ENCODE data around the gene STRBP.
"Not testable (repeated sequence)": the region's sequence is repeated elsewhere in the genome, so short reads cannot be mapped to it uniquely, and the experiment has no call there.

STRBP gene

GRCh38 chr9:123187131-123187530 is 81.3 kb downstream of the STRBP start:
- no peak for DNase-seq

DNA sequence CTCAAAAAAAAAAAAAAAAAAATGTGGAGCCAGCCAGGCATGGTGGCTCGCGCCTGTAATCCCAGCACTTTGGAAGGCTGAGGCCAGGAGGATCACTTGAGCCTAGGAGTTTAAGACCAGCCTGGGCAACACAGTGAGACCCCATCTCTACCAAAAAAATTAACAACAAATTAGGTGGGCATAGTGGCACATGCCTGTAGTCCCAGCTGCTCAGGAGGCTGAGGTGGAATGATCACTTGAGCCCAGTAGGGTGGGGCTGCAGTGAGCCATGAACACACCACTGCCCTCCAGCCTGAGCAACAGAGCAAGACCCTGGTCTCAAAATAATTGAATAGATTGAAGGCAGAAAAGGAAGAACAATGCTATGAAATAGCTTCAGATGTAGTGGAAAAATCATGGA is 82.4 kb downstream of the STRBP start:
- not testable (repeated sequence) for DNase-seq

DNA sequence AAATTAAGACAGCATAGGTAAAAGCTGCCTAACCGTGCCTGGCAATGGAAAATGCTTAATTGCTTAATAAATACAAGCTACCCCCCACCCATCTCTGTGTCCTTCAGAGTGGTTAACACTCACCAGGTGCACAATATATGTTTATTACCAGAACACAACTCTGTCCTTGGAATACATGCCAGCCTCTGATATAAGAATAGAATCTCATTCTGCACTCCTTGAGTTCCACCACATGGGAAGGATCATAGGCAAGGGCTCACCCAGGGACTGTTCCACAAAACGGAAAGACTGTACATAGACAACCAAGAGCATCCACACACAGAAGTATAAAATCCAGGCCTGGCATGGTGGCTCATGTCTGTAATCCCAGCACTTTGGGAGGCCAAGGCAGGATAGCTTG is 91.4 kb downstream of the STRBP start:
- no peak for DNase-seq

DNA sequence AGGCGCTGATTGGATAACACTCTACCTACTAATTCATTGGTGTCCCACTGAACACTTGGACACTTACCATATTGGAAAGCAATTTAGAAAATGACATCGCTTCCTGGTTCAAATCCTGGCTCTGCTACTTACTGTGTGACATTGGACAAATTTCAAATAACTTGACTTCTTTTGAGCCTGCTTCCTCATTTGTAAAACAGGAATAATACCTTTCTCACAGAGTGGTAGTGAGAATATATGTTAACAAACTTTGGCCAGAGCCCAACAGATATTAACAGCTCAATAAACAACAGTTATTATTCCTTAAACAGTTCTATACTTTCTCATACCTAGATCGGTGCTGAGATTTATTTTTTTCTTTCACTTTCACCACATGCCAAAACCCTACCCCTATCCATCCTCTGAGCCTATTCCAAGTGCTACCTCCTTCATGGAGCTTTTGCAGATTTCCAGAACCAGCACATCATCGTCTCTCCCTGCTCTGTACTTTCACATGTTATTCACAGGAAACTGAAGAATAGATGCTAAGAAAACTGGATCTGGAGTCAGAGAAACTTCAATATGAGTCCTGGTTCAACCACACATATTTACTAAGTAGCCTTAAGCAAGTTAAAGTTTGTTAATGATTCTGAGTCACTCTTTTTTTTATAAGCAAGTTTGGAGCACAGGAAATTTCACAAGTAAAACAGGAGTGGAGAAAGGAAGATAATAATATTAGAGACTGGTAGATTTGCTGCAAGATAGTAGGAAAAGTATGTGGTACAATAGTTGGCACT is 92.3 kb downstream of the STRBP start:
- DNase-seq: no peak

GRCh38 chr9:123174887-123175518 is 93.4 kb downstream of the STRBP start:
- DNase-seq: no peak

GRCh38 chr9:123174079-123174478 is 94.3 kb downstream of the STRBP start:
- DNase-seq: no peak

DNA sequence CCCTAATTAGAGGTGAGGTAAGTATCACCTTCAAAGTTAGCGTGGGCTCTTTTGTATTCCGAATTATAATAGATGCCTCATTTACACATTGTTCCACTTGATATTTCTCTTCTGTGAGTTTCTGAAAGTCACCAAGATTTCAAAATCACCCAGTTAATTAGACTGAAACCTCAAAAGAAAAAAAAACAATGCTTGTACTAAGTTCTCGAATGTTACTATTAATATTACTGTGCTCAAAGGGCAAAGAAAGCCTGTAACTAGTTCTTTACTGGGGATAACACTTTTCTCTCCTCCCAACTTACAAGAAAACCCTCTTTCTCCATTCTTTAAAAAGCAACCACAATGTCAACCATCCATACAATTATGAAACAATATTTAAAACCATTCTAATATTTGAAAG is 98.5 kb downstream of the STRBP start:
- no peak for DNase-seq

- DNase-seq: no peak
Observed at GRCh38 chr9:123168586-123168985, 99.8 kb downstream of the STRBP start.

DNA sequence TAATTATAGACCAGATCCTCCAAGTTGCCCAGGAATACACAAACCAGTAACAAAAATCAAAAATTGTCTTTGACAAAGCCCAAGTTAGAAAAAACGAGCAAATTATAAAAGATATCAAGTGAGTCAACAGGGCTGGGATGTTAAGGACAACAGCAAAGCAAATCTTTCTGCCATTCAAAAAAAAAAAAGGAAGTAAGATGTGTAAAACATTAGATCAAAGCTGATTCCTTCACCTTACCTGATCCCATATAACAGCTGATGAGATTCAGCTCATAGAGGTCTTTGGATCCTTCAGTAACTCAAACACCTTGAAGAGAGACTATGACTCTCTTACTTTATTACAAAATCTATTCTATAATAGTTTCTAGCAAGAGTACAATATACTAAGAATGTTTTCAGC is 100.9 kb downstream of the STRBP start:
- no peak for DNase-seq

GRCh38 chr9:123165813-123166212 is 102.6 kb downstream of the STRBP start:
- no peak for DNase-seq

- no peak for DNase-seq
Observed at GRCh38 chr9:123164285-123164684, 104.1 kb downstream of the STRBP start.

DNA sequence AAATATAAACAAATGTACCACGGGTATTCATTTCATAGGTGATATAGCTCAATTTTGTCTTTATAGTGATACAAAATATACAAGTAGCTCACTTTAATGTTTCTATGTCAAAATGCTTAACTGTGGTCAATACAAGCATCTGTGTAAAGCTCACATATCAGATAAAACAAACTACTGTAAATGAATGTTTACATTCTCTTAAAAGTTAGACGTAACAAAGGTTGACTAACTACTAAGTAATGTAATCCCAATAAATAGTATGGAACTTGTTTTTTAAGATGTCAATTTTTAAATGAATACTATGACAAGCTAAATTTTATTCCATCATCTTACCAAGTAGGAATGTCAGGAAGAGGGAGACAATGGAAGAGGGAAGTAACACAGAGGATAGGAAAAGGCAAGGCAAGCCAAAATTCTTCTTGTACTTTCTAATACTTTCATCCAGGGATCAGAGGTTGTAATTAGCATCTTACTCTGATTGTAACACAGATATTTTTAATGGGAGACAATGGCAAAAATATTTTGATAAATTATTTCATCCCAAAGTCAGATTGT is 105.5 kb downstream of the STRBP start:
- no peak for DNase-seq

DNA sequence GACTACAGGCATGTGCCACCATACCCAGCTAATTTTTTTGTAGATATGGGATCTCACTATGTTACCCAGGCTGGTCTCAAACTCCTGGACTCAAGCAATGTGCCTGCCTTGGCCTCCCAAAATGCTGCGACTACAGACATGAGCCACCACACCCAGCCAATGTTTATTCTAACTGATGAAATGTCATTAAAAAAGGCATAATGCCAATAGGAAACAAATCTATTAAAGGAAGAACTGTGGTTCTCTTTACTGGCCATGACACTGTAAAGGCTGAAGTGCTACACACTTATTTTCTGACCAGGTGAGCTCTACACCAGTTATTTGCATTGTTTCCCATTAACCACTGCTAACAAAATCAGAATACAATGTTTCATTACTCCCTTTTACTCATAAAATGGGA is 106.0 kb downstream of the STRBP start:
- no peak for DNase-seq

- no peak for DNase-seq
Observed at GRCh38 chr9:123157221-123157620, 111.2 kb downstream of the STRBP start.

DNA sequence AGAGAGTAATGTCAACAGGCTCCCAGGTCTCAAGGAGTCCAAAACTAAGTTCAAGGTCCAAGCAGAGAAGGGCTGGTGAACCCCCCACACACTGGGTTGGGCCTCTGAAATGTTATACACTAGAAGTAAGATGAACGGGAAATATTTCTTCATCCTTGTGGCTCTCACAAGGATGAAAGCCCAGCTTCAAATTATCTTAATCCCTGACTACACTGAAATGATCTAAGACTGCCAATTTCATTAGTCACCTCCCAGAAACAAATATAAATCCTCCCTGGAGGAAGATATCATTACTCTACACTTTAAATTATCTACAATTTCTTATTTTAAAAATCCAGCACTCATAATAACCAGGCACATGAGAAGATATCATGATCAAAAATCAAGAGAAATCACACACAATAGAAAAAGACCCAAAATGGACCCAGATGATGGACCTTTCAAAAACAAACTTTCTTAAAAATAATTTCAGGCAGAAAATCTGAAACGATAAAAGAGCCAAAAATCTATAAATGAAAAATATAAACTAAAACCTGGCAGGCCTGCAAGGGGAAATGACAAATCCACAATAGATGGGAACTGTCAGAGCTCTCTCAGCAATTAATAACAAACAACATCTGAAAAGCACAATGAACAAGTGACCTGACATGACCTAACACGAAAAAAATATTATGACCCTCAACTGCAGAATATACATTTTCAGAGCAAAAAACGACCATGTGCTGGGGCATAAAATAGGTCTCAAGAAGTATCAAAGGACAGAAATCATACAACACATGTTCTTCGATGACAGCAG is 117.5 kb downstream of the STRBP start:
- DNase-seq: no peak

DNA sequence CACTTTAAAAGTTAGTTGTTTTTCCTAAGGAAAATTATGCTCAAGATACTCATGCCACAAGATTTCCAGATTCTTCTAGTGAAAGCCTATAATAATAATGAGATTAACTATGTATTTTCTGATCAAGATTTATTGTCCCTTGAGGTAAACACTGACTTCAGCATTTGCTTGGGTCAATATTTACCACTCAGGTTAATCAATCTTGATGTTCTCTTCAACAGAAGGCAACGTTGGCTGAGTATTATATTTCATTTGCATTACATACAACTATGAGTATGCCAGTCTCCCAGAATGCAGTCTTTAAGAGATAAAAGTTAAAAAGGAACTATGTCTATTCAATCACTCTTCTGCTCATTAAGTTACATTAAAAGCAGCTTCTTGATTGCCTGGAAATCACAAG is 119.3 kb downstream of the STRBP start:
- no peak for DNase-seq

DNA sequence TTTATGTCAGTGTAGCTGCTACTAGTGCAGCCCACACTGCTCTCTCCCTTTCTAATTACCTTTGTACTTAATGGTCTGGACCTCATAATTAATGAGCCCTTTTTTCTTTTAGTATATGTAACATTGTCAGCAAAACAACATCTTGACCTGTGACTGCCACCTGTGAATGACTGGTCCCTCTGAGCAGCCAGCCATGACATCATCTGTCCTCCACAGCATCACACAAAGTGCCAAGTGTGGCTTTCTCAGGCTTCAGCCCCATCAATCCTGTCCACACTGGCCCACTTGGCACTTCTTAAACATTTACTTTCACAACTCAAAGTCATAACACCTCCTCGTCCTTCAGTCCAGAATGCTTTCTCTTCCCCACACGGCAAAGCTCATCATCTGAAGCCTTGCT is 130.2 kb downstream of the STRBP start:
- no peak for DNase-seq

GRCh38 chr9:123135430-123135829 is 133.0 kb downstream of the STRBP start:
- no peak for DNase-seq

DNA sequence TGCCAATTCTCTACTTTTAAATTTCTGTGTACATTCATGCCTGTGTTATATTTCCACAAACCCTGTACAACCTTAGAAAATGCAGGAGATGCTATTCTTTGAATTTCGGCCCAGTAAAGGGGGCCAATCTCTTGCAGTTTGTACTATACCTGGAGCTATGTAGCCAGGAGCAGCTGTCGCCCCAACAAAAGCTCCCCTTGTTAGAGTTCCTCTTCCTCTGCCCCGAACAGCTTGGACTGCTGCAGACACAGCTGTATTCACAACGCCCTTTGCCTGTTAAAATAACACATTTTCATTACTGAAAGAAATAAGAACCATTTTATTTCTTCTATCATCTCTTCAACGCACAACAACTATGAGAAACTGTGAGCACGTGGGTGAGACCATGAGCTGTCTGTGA is 135.7 kb downstream of the STRBP start:
- no peak for DNase-seq

GRCh38 chr9:123131993-123132392 is 136.4 kb downstream of the STRBP start:
- no peak for DNase-seq

- no peak for DNase-seq
Observed at GRCh38 chr9:123131258-123131657, 137.1 kb downstream of the STRBP start.

- DNase-seq: no peak
Observed at GRCh38 chr9:123129423-123129822, 139.0 kb downstream of the STRBP start.

- DNase-seq: no peak
Observed at GRCh38 chr9:123128591-123128990, 139.8 kb downstream of the STRBP start.
